Ovary (tissue), 9 donors: Measurements from ENCODE around the gene AKAP9. TPM values are rescaled to one million over a fixed set of nuclear protein-coding genes. Genes with fewer than 3 reads are reported as not detected.

Source experiments
- DNase-seq, 5 donors: peaks; one replicate each; pipeline ENCODE4 v3.0.0-alpha.2; 2019 to 2020
- H3K27ac ChIP-seq, 2 donors: fragments of 200-600 bp; one replicate each; pipeline versions ENCODE4 v1.5.1 to v1.8.0; 2019 to 2022
- H3K27me3 ChIP-seq: fragments of 200-600 bp; one replicate; pipeline ENCODE4 v1.8.0; 2022
- H3K36me3 ChIP-seq: fragments of 200-600 bp; sonication (generic); one replicate; pipeline ENCODE4 v1.5.1; 2019
- H3K4me1 ChIP-seq: one replicate; pipeline ENCODE4 v1.8.1; 2013; ENCODE audit warnings: mild to moderate bottlenecking, moderate library complexity; ENCODE audit not compliant: insufficient read depth
- H3K4me3 ChIP-seq: fragments of 200-600 bp; sonication (generic); one replicate; pipeline ENCODE4 v1.5.1; 2017
- H3K9me3 ChIP-seq, 2 donors: fragments of 200-600 bp in 1 of 2; sonication (generic) in 1 of 2; one replicate each; pipeline versions ENCODE4 v1.5.1 to v1.8.1; 2013 to 2019; ENCODE audit warnings: mild to moderate bottlenecking in 1 of 2, moderate library complexity in 1 of 2
- CTCF ChIP-seq, 3 donors: fragments of 450-650 bp in 2 of 3; fragments of 200-600 bp in 1 of 3; IDR thresholded peaks; one replicate each; pipeline versions ENCODE4 v1.5.1 to v1.8.0; 2016 to 2022; ENCODE audit warnings: antibody characterized with exemption in 3 of 3, mild to moderate bottlenecking in 1 of 3
- EP300 ChIP-seq: sonication (generic); formaldehyde crosslinking; IDR thresholded peaks from one replicate; pipeline ENCODE4 v1.6.1; 2017; ENCODE audit warnings: antibody characterized with exemption
- POLR2A ChIP-seq: fragments of 450-650 bp; IDR thresholded peaks from one replicate; pipeline ENCODE4 v1.6.1; 2017; ENCODE audit warnings: antibody characterized with exemption, mild to moderate bottlenecking, moderate library complexity
- WGBS, 3 donors: extraction: QIAGEN DNeasy Blood & Tissue Kit in 1 of 3; methylation state at CpG; one replicate each; pipeline versions ENCODE4 v1.1.5 to v1.1.7; 2013 to 2017; 5-methylcytosine and 5-hydroxymethylcytosine counted together
- intact Hi-C, 4 donors: fragments of 100-400 bp; cut with DNase I; formaldehyde crosslinking; loops; one replicate each; pipeline versions ENCODE4 v1.11.0 to v1.15.1; 2022 to 2023
- polyA plus RNA-seq, 2 donors: library from polyadenylated mRNA; stranded (reverse); fragments of 200-250 nt in 1 of 2; fragments of 350-450 nt in 1 of 2; fragmentation: Illumina TruSeq in 1 of 2; extraction: RNeasy Lipid Tissue Mini Kit (QIAGEN cat#74804) in 1 of 2; gene quantifications; one replicate each; pipeline ENCODE4 v1.2.3, GENCODE V29; 2013 to 2014
- total RNA-seq, 7 donors: library from RNA; depleted of rRNA in 2 of 7; stranded (reverse); fragments of >200 nt in 2 of 7; fragmentation: NEBNext Ultra II Directional in 3 of 7; extraction: Animal tissue kit (Norgen Biotek cat#: 25700) in 3 of 7; gene quantifications; one replicate each; pipeline versions ENCODE4 v1.1.0 to v1.2.4, GENCODE V29; 2016 to 2023
- donor health status: DM: no; HTN: no; CAD: no; lungs with moderate emphysema.
- donor health status: DM: no; HTN: no; CAD: no.
- donor health status: Bipolar disorder and iron deficiency.
- donor health status: DM: yes; HTN: yes; CAD: no.
- donor health status: DM: no; HTN: no; CAD: no.
- donor health status: DM: yes; HTN: yes; CAD: no.

The AKAP9 gene
- total and polyA plus RNA-seq, 9 donors: 22.1 to 92.8 (median 57.7) TPM

GRCh38 chr7:91916051-91916440 lies 24.6 kb upstream of the AKAP9 start:
- DNase-seq: no peak
- no peaks in the 10 kb centered on the region for H3K4me1 ChIP-seq
- H3K36me3 ChIP-seq: no peaks in the 10 kb centered on the region
- intact Hi-C loops: no loop called here
- no peaks in the 10 kb centered on the region for H3K27me3 ChIP-seq
- no peak overlapping the region for H3K4me3 ChIP-seq
- TF ChIP-seq POLR2A (no peak), EP300 (no peak), CTCF (IDR thresholded peaks at IDR 0.05) (no peak)
- 85 to 92% (median 92%) methylated on average over 1 of the region's 1 CpG for WGBS, 3 donors
- no peaks in the 10 kb centered on the region for H3K9me3 ChIP-seq
- H3K27ac ChIP-seq: no peak overlapping the region

GRCh38 chr7:91918356-91918755 lies 22.3 kb upstream of the AKAP9 start:
- Histone ChIP-seq H3K4me3 (no peak overlapping the region), H3K27me3 (no peaks in the 10 kb centered on the region), H3K9me3 (no peaks in the 10 kb centered on the region), H3K27ac (no peak overlapping the region), H3K36me3 (no peaks in the 10 kb centered on the region), H3K4me1 (no peaks in the 10 kb centered on the region)
- TF ChIP-seq EP300: no peak
- intact Hi-C loops: no loop called here
- no peak for DNase-seq
- WGBS, 3 donors: 64 to 79% (median 75%) methylated on average over 1 of the region's 1 CpG

- TF ChIP-seq POLR2A (no peak), EP300 (no peak), CTCF (IDR thresholded peaks at IDR 0.05) (no peak)
- Histone ChIP-seq H3K36me3 (no peaks in the 10 kb centered on the region), H3K27me3 (no peaks in the 10 kb centered on the region), H3K9me3 (no peaks in the 10 kb centered on the region), H3K4me3 (no peak overlapping the region), H3K27ac (no peak overlapping the region), H3K4me1 (no peaks in the 10 kb centered on the region)
- intact Hi-C loops: no loop called here
- no peak for DNase-seq
- 16 to 34% (median 21%) methylated on average over 4 of the region's 4 CpGs for WGBS, 3 donors
Observed at GRCh38 chr7:91922857-91923256, 17.8 kb upstream of the AKAP9 start.

- intact Hi-C loops: loop anchor here in 1 of 4 donors (5.0 kb wide), 1 partner anchor 184 kb away; no protein-coding TSS in a partner anchor
- no peak overlapping the region for H3K4me3 ChIP-seq
- no peak for TF ChIP-seq EP300
- no peak for TF ChIP-seq CTCF (IDR thresholded peaks at IDR 0.05)
- no peak for TF ChIP-seq POLR2A
- no peaks in the 10 kb centered on the region for H3K36me3 ChIP-seq
- no peak overlapping the region for H3K27ac ChIP-seq
- DNase-seq: no peak
- WGBS, 3 donors: 78 to 86% (median 78%) methylated on average over 5 to 6 of the region's 6 CpGs
- no peaks in the 10 kb centered on the region for H3K4me1 ChIP-seq
- no peaks in the 10 kb centered on the region for H3K9me3 ChIP-seq
- no peaks in the 10 kb centered on the region for H3K27me3 ChIP-seq
Observed at GRCh38 chr7:91927912-91928311, 12.8 kb upstream of the AKAP9 start.

GRCh38 chr7:91929463-91929862 lies 11.2 kb upstream of the AKAP9 start:
- WGBS, 3 donors: 82 to 93% (median 88%) methylated on average over 3 of the region's 3 CpGs
- Histone ChIP-seq H3K4me1 (no peaks in the 10 kb centered on the region), H3K36me3 (no peaks in the 10 kb centered on the region), H3K4me3 (no peak overlapping the region), H3K27ac (no peak overlapping the region), H3K27me3 (no peaks in the 10 kb centered on the region), H3K9me3 (no peaks in the 10 kb centered on the region)
- intact Hi-C loops: loop anchor here in 1 of 4 donors (5.0 kb wide), 1 partner anchor 183 kb away; no protein-coding TSS in a partner anchor
- TF ChIP-seq POLR2A: no peak
- no peak for DNase-seq
